Cardiac muscle cell (in vitro differentiated cells and primary cell): ENCODE data around the gene CTSF. TPM values are rescaled to one million over a fixed set of nuclear protein-coding genes. Genes with fewer than 3 reads are reported as not detected.
"Not testable (repeated sequence)": the region's sequence is repeated elsewhere in the genome, so short reads cannot be mapped to it uniquely, and the experiment has no call there.

Experiments used
- DNase-seq, 2 donors: peaks; one replicate each; pipeline versions ENCODE4 v3.0.0 to v3.0.0-alpha.2; 2010 to 2017; ENCODE audit warnings: low read depth in 1 of 2, low spot score in 1 of 2
- H3K27ac ChIP-seq: fragments of 200-600 bp; sonication (generic); 2 replicates; pipeline ENCODE4 v1.5.1; 2016
- H3K27me3 ChIP-seq: fragments of 200-600 bp; sonication (generic); 2 replicates; pipeline ENCODE4 v1.6.0; 2016; ENCODE audit warnings: control low read depth
- H3K36me3 ChIP-seq: fragments of 200-600 bp; sonication (generic); 2 replicates; pipeline ENCODE4 v1.5.1; 2016; ENCODE audit warnings: control low read depth
- H3K4me1 ChIP-seq: fragments of 200-600 bp; sonication (generic); 2 replicates; pipeline ENCODE4 v1.8.1; 2017; ENCODE audit warnings: low read depth, mild to moderate bottlenecking, mixed run types
- H3K4me3 ChIP-seq: fragments of 200-600 bp; sonication (generic); 2 replicates; pipeline ENCODE4 v1.5.1; 2016; ENCODE audit warnings: mild to moderate bottlenecking
- H3K9me3 ChIP-seq: fragments of 200-600 bp; sonication (generic); 2 replicates; pipeline ENCODE4 v1.5.1; 2017; ENCODE audit warnings: low read depth, mild to moderate bottlenecking, control low read depth
- polyA plus RNA-seq: library from polyadenylated mRNA; unstranded; fragments of >200 nt; fragmentation: Nextera tagmentation; extraction: Ambion mirVana; gene quantifications from 2 replicates; pipeline ENCODE4 v1.2.1, GENCODE V29; 2016
- total RNA-seq: library from RNA; depleted of rRNA; stranded (reverse); fragments of >200 nt; gene quantifications from 2 replicates; pipeline ENCODE4 v1.2.3, GENCODE V29; 2016
- TF ChIP-seq, protein P1 (sequence below): IDR thresholded peaks from 2 replicates; pipeline ENCODE4 v1.5.1; 2012; ENCODE audit warnings: low read depth, mild to moderate bottlenecking, low read length

Gene CTSF
- total and polyA plus RNA-seq, 2 experiments from 2014 or later = 15.2 to 51.0 TPM

DNA sequence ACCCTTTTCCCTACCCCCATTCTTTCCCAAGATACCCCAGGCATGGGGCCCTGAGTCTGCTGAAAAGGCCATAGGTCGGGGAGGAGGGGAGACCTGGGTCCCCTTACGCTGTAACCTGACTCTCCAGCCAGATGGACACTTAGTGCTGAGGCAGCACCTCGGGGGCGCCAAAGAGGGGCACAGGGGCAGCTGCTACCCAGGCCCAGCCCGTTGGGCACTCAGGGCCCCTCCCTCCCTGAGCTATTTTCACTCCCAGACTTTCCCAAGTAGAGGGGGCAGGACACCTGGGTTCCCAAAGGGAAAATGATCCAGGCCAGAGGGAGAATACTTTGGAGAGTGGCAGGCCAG is 20.8 kb downstream of the CTSF start:
- H3K27ac ChIP-seq = peak overlapping the region; percentile 78
- H3K27me3 ChIP-seq = no peaks in the 10 kb centered on the region
- H3K4me3 ChIP-seq = peak overlapping the region; percentile 71
- peaks cover 4% of the 10 kb centered on the region for H3K4me1 ChIP-seq
- no peaks in the 10 kb centered on the region for H3K36me3 ChIP-seq
- TF ChIP-seq, protein P1, sequence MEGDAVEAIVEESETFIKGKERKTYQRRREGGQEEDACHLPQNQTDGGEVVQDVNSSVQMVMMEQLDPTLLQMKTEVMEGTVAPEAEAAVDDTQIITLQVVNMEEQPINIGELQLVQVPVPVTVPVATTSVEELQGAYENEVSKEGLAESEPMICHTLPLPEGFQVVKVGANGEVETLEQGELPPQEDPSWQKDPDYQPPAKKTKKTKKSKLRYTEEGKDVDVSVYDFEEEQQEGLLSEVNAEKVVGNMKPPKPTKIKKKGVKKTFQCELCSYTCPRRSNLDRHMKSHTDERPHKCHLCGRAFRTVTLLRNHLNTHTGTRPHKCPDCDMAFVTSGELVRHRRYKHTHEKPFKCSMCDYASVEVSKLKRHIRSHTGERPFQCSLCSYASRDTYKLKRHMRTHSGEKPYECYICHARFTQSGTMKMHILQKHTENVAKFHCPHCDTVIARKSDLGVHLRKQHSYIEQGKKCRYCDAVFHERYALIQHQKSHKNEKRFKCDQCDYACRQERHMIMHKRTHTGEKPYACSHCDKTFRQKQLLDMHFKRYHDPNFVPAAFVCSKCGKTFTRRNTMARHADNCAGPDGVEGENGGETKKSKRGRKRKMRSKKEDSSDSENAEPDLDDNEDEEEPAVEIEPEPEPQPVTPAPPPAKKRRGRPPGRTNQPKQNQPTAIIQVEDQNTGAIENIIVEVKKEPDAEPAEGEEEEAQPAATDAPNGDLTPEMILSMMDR = no peak
- H3K9me3 ChIP-seq = no peaks in the 10 kb centered on the region
- peak in 1 of 2 donors; percentile 80 for DNase-seq

DNA sequence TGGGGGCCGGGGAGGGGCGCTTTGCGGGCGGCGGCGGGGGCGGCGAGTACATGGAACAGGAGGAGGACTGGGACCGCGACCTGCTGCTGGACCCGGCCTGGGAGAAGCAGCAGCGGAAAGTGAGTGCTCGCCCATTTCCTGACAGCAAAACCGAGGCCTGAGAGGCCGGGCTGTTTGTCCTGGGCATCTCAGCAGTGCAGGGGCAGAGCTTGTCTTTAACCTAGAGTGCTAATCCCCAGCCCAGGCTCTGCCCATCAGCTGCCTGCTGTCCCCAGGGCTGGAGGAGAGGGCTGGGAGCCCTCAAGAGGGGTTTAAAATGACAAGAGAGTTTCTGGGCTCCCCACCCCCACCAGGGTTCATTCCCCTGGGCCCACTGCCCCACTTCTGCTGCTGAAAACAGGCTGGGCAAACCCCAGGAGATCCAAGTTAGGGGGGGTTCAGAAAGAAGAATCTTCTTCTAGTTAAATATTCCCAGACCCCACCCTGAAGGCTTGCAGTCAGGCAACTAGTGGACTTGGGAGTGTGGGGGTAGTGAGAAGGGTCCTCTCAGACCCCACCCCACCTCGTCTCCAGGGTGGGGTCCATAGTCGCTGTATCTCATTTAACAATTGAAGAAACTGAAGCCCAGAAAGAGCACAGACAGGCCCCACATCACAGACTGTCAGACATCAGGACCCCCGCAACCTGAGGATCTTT is 21.3 kb downstream of the CTSF start:
- Histone ChIP-seq H3K27me3 (no peaks in the 10 kb centered on the region), H3K36me3 (no peaks in the 10 kb centered on the region), H3K4me3 (peak overlapping the region; percentile 71), H3K4me1 (peaks cover 4% of the 10 kb centered on the region), H3K27ac (peak overlapping the region; percentile 78), H3K9me3 (no peaks in the 10 kb centered on the region)
- DNase-seq = no peak
- TF ChIP-seq, protein P1 = no peak

DNA sequence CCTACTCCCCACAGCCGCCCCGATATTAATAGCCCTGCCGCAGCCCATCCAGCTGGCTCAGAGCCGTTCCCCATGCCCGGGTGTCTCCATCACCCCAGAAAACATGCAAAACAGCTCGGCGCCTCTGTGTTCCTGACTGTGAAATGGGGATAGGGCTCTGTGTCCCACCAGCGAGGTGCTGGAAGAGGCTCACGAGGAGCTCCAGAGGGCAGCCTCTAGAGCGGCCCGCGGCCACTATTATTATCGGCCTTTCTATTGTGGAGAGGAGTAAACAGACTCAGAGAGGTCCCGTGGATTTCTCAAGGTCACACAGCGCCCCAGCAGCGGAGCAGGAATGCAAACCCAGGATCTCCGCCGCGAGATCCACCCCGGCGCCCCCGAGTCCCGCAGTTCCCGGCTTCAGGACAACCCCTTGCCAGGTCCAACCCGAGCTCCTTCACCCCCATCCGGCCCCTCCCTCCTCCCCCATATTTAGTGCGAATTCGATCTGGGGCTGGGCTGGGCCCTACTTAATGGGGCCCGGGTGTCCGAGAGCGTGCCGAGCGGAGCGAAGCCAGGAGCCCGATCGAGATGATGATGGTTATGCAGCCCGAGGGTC is 21.9 kb downstream of the CTSF start, which contains the start of gene ACTN3:
Gene ACTN3, plus strand, starts transcription at position 536 of the 598 bp plus-strand sequence. Its CDS starts 35 bp downstream, at position 571.
- peak within 1 kb of the TSS; percentile 71 for H3K4me3 ChIP-seq
- no peaks in the 10 kb centered on the region for H3K9me3 ChIP-seq
- peak; percentile 41 to 92 for DNase-seq
- no peaks in the 10 kb centered on the region for H3K27me3 ChIP-seq
- TF ChIP-seq, protein P1 = no peak
- H3K36me3 ChIP-seq = no peaks in the 10 kb centered on the region
- peak within 1 kb of the TSS; percentile 78 for H3K27ac ChIP-seq
- peaks cover 4% of the 10 kb centered on the region for H3K4me1 ChIP-seq

DNA sequence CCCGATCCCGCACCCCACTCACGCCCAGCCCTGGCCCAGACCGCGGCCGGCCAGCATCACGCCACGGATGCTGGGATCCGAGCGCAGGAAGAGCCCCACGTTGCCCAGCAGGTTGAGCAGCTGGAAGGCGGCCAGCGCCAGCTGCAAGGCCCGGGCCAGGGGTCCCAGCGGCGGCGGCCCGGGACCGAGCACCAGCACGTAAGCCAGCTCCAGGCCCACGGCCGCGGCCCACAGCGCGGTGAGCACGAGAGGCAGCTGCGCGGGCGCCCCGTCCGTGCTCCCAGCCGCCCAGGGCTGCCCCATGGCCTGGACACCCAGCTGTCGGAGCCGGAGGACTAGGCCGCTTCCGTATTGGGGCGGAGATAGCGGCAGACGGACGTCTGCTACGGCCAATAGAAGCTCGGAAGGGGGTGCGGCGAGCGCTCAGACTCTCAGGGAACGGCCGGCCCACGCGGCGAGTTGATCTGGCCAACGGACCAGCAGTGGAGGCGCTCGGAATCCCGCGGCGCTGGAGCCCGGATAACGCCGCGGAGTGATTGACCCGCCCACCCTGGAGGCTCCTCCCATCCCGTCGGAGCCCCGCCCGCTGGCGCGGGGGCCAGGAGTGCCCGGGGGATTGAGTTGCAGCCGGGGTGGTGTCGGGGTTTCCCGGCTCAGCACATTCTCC is 22.6 kb downstream of the CTSF start, which contains the start of gene ZDHHC24:
Gene ZDHHC24, minus strand, starts transcription at position 348 of the 667 bp plus-strand sequence. Its CDS starts 45 bp downstream, at position 303.
- H3K9me3 ChIP-seq = no peaks in the 10 kb centered on the region
- H3K27ac ChIP-seq = peak within 1 kb of the TSS; percentile 78

DNA sequence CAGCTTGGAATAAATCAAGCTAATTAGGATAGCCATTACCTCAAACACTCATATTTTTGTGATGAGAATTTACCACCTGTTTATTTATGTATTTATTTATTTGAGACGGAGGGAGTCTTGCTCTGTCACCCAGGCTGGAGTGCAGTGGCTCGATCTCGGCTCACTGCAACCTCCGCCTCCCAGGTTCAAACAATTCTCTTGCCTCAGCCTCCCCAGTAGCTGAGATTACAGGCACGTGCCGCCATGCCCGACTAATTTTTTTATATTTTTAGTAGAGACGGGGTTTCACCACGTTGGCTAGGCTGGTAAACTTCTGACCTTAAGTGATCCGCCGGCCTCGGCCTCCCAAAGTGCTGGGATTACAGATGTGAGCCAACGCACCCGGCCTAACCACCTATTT is 23.5 kb downstream of the CTSF start:
- DNase-seq, H3K27ac ChIP-seq, H3K36me3 ChIP-seq, H3K4me1 ChIP-seq, H3K27me3 ChIP-seq, H3K9me3 ChIP-seq: not testable (repeated sequence)
- peak overlapping the region; percentile 71 for H3K4me3 ChIP-seq

More for the DNA sequence above, 22.6 kb downstream of the CTSF start, which contains the start of gene ZDHHC24:
- TF ChIP-seq, protein P1 = no peak
- Histone ChIP-seq H3K4me3 (peak within 1 kb of the TSS; percentile 71), H3K27me3 (no peaks in the 10 kb centered on the region), H3K4me1 (peaks cover 4% of the 10 kb centered on the region), H3K36me3 (no peaks in the 10 kb centered on the region)
- DNase-seq = peak; percentile 99
